GM10266 (cell line): ENCODE results near the gene NVL.

Experiments used
- DNase-seq: peaks from one replicate; pipeline ENCODE4 v3.0.0; 2012; ENCODE audit errors: extremely low spot score
- CTCF ChIP-seq: IDR thresholded peaks from 2 replicates; pipeline ENCODE4 v1.5.1; 2012; ENCODE audit warnings: mild to moderate bottlenecking, low read depth; ENCODE audit not compliant: control insufficient read depth, insufficient read depth; ENCODE audit errors: missing control alignments

NVL gene

DNA sequence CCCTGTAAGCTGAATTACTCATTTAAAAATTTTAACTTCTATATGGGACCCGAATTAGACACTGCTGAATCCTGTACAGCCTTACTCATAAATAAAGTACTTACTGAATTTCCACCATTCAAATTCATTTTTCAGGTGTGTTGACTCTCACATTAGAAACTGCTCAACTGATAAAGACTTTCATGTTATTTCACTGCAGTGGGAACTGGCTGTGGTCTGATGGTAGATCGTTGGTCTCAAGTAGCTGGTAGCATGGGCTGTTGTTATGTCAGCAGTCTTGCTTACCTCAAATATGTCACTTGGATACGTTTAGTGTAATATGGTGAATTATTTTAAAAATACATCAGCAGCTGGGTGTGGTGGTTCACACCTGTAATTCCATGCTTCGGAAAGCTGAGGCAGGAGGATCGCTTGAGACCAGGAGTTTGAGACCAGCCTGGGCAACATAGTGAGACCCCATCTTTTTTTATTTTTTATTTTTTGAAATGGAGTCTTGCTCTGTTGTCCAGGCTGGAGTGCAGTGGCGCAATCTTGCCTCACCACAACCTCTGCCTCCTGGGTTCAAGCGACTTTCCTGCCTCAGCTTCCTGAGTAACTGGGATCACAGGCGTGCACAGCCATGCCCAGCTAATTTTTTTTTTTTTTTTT, 136.5 kb downstream of the NVL start:
- no peak for TF ChIP-seq CTCF

DNA sequence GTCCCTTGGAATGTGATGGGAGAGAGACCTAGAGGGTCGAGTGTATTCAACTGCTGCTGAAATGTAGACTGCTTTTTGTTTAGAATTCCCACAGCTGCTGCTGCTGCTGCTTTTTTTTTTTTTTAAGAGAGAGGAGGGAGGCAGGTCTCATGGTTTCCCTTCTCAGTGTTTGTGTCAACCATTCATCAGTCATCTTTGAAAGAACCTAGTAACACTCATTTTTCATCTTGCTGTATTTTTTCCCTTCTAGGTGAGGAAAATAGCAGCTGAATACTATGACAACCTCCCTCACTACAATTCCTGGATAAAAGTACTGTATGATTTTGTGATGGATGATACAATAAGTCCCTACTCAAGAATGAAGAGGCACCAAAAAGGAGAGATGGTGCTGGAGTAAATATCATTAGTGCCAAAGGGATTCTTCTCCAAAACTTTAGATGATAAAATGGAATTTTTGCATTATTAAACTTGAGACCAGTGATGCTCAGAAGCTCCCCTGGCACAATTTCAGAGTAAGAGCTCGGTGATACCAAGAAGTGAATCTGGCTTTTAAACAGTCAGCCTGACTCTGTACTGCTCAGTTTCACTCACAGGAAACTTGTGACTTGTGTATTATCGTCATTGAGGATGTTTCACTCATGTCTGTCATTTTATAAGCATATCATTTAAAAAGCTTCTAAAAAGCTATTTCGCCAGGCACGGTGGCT, 137.7 kb downstream of the NVL start:
- no peak for DNase-seq
- TF ChIP-seq CTCF = no peak

More for the DNA sequence above, 136.5 kb downstream of the NVL start:
- DNase-seq = no peak

DNA sequence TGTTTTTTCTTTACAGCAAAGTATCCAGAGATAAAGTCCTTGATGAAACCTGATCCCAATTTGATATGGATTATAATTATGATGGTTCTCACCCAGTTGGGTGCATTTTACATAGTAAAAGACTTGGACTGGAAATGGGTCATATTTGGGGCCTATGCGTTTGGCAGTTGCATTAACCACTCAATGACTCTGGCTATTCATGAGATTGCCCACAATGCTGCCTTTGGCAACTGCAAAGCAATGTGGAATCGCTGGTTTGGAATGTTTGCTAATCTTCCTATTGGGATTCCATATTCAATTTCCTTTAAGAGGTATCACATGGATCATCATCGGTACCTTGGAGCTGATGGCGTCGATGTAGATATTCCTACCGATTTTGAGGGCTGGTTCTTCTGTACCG, 140.4 kb downstream of the NVL start:
- no peak for TF ChIP-seq CTCF
- DNase-seq = no peak

GRCh38 chr1:224188286-224188685, 141.7 kb downstream of the NVL start:
- no peak for TF ChIP-seq CTCF
- DNase-seq = no peak

- no peak for DNase-seq
- TF ChIP-seq CTCF = no peak
Observed at GRCh38 chr1:224185208-224185607, 144.8 kb downstream of the NVL start.

GRCh38 chr1:224183591-224184312, 146.2 kb downstream of the NVL start:
- DNase-seq = peak; percentile 74
- no peak for TF ChIP-seq CTCF
